Breast epithelium (tissue), 3 donors: Measurements from ENCODE around the gene TMEM43.

Experiments
- CTCF ChIP-seq, 3 donors: fragments of 450-650 bp; IDR thresholded peaks; one replicate each; pipeline ENCODE4 v1.5.1; 2016 to 2017; ENCODE audit warnings: antibody characterized with exemption in 3 of 3, mild to moderate bottlenecking in 3 of 3, moderate library complexity in 3 of 3
- POLR2A ChIP-seq: fragments of 450-650 bp; IDR thresholded peaks from one replicate; pipeline ENCODE4 v1.6.1; 2016; ENCODE audit warnings: antibody characterized with exemption, mild to moderate bottlenecking, moderate library complexity
- POLR2AphosphoS5 ChIP-seq, 3 donors: sonication (generic); formaldehyde crosslinking; IDR thresholded peaks; one replicate each; pipeline ENCODE4 v1.6.1; 2017; ENCODE audit warnings: antibody characterized with exemption in 3 of 3

- no peak for TF ChIP-seq POLR2AphosphoS5 (IDR thresholded peaks at IDR 0.05)
- TF ChIP-seq CTCF (IDR thresholded peaks at IDR 0.05): no peak
- no peak for TF ChIP-seq POLR2A
These were observed 21.7 kb downstream of the TMEM43 start for GRCh38 chr3:14146381-14147065.
